Liver (tissue), 9 donors: ENCODE results near the gene CRISPLD2. TPM values are rescaled to one million over a fixed set of nuclear protein-coding genes. Genes with fewer than 3 reads are reported as not detected.

Experiments used
- DNase-seq: peaks from one replicate; pipeline ENCODE4 v3.0.0-alpha.2; 2017; ENCODE audit warnings: low spot score
- H3K27ac ChIP-seq, 2 donors: one replicate each; pipeline ENCODE4 v1.7.0; 2013; ENCODE audit warnings: inconsistent platforms in 2 of 2, low read length in 2 of 2, control low read depth in 1 of 2, low read depth in 1 of 2, mild to moderate bottlenecking in 1 of 2
- H3K27me3 ChIP-seq, 4 donors: one replicate each; pipeline versions ENCODE4 v1.6.1 to v1.7.0; 2013; ENCODE audit warnings: low read length in 3 of 4, inconsistent platforms in 1 of 4, mild to moderate bottlenecking in 1 of 4, moderate library complexity in 1 of 4; ENCODE audit not compliant: control insufficient read depth in 4 of 4, insufficient read depth in 4 of 4
- H3K36me3 ChIP-seq, 4 donors: one replicate each; pipeline versions ENCODE4 v1.6.1 to v1.7.0; 2013; ENCODE audit warnings: low read length in 3 of 4, mild to moderate bottlenecking in 3 of 4, low read depth in 1 of 4, moderate library complexity in 1 of 4; ENCODE audit not compliant: control insufficient read depth in 4 of 4, insufficient read depth in 3 of 4
- H3K4me1 ChIP-seq, 4 donors: one replicate each; pipeline versions ENCODE4 v1.6.1 to v1.7.0; 2013; ENCODE audit warnings: low read length in 3 of 4, mild to moderate bottlenecking in 3 of 4, moderate library complexity in 1 of 4; ENCODE audit not compliant: control insufficient read depth in 4 of 4, insufficient read depth in 4 of 4
- H3K4me3 ChIP-seq, 3 donors: one replicate each; pipeline versions ENCODE4 v1.6.1 to v1.7.0; 2013; ENCODE audit warnings: low read length in 3 of 3, control low read depth in 1 of 3, low read depth in 1 of 3, mild to moderate bottlenecking in 1 of 3
- H3K9ac ChIP-seq, 2 donors: one replicate each; pipeline ENCODE4 v1.7.0; 2013; ENCODE audit warnings: low read length in 2 of 2, mild to moderate bottlenecking in 2 of 2, moderate library complexity in 2 of 2, control low read depth in 1 of 2, low read depth in 1 of 2
- H3K9me3 ChIP-seq, 4 donors: one replicate each; pipeline versions ENCODE4 v1.6.1 to v1.7.0; 2013; ENCODE audit warnings: low read length in 3 of 4; ENCODE audit not compliant: control insufficient read depth in 4 of 4
- ATF3 ChIP-seq: IDR thresholded peaks from 2 replicates; pipeline ENCODE4 v1.6.1; 2016; ENCODE audit warnings: antibody characterized with exemption
- CTCF ChIP-seq: fragments of 150-350 bp; IDR thresholded peaks from 2 replicates; pipeline ENCODE4 v1.5.1; 2017; ENCODE audit warnings: improper control_type of control experiment, low read depth, low read length; ENCODE audit not compliant: missing input control
- EGR1 ChIP-seq, 2 donors: IDR thresholded peaks; 2 replicates each; pipeline ENCODE4 v1.6.1; 2016 to 2018; ENCODE audit warnings: antibody characterized with exemption in 2 of 2, low read depth in 2 of 2
- FOXA1 ChIP-seq: IDR thresholded peaks from 2 replicates; pipeline ENCODE4 v1.6.1; 2016; ENCODE audit warnings: antibody characterized with exemption
- FOXA2 ChIP-seq: IDR thresholded peaks from 2 replicates; pipeline ENCODE4 v1.6.1; 2016; ENCODE audit warnings: antibody characterized with exemption
- GABPA ChIP-seq, 2 donors: IDR thresholded peaks in 1 of 2; conservative IDR thresholded peaks in 1 of 2; 2 replicates each; pipeline ENCODE4 v1.6.1; 2016; ENCODE audit warnings: antibody characterized with exemption in 2 of 2, mild to moderate bottlenecking in 1 of 2, moderate library complexity in 1 of 2
- HNF4A ChIP-seq, 2 donors: conservative IDR thresholded peaks; 2 replicates each; pipeline ENCODE4 v1.6.1; 2016; ENCODE audit warnings: antibody characterized with exemption in 2 of 2, mild to moderate bottlenecking in 2 of 2
- HNF4G ChIP-seq: IDR thresholded peaks from 2 replicates; pipeline ENCODE4 v1.6.1; 2016; ENCODE audit warnings: antibody characterized with exemption
- JUND ChIP-seq, 2 donors: IDR thresholded peaks; 2 replicates each; pipeline ENCODE4 v1.6.1; 2016; ENCODE audit warnings: antibody characterized with exemption in 2 of 2
- NR2F2 ChIP-seq: IDR thresholded peaks from 2 replicates; pipeline ENCODE4 v1.6.1; 2016; ENCODE audit warnings: antibody characterized with exemption
- RAD21 ChIP-seq, 2 donors: IDR thresholded peaks; 2 replicates each; pipeline ENCODE4 v1.6.1; 2016; ENCODE audit warnings: antibody characterized with exemption in 2 of 2, mild to moderate bottlenecking in 2 of 2
- REST ChIP-seq: IDR thresholded peaks from 2 replicates; pipeline ENCODE4 v1.6.1; 2016; ENCODE audit warnings: antibody characterized with exemption, mild to moderate bottlenecking
- RXRA ChIP-seq, 2 donors: IDR thresholded peaks; 2 replicates each; pipeline ENCODE4 v1.6.1; 2017 to 2018; ENCODE audit warnings: antibody characterized with exemption in 2 of 2, mild to moderate bottlenecking in 1 of 2
- SP1 ChIP-seq: IDR thresholded peaks from 2 replicates; pipeline ENCODE4 v1.6.1; 2018; ENCODE audit warnings: antibody characterized with exemption, mild to moderate bottlenecking
- TAF1 ChIP-seq: conservative IDR thresholded peaks from 2 replicates; pipeline ENCODE4 v1.6.1; 2016; ENCODE audit warnings: antibody characterized with exemption, mild to moderate bottlenecking
- YY1 ChIP-seq: IDR thresholded peaks from 2 replicates; pipeline ENCODE4 v1.6.1; 2016; ENCODE audit warnings: antibody characterized with exemption, mild to moderate bottlenecking
- ZBTB33 ChIP-seq: IDR thresholded peaks from 2 replicates; pipeline ENCODE4 v1.6.1; 2016; ENCODE audit warnings: antibody characterized with exemption
- WGBS: extraction: QIAGEN DNeasy Blood & Tissue Kit; methylation state at CpG from one replicate; pipeline ENCODE4 v1.1.7; 2013; 5-methylcytosine and 5-hydroxymethylcytosine counted together
- polyA plus RNA-seq, 2 donors: library from polyadenylated mRNA; stranded (reverse) in 1 of 2; unstranded in 1 of 2; fragments of 200-250 nt in 1 of 2; fragments of >200 nt in 1 of 2; fragmentation: Nextera tagmentation in 1 of 2; extraction: Ambion mirVana in 1 of 2; gene quantifications; one replicate each; pipeline versions ENCODE4 v1.2.1 to v1.2.3, GENCODE V29; 2013 to 2015
- total RNA-seq, 2 donors: library from RNA; depleted of rRNA; stranded (reverse); fragments of >200 nt; gene quantifications; one replicate each; pipeline ENCODE4 v1.2.3, GENCODE V29; 2014
- donor health status: healthy.
- donor health status: healthy.
- donor health status: healthy.
- donor health status: healthy.
- donor health status: healthy.

The CRISPLD2 gene
- total and polyA plus RNA-seq, 4 donors = 2.6 to 14.8 (median 4.1) TPM

GRCh38 chr16:84833542-84834402 is 14.0 kb downstream of the CRISPLD2 start:
- WGBS = 81% methylated on average over 34 of the region's 34 CpGs
- H3K9ac ChIP-seq = no peak overlapping the region
- no peak for TF ChIP-seq GABPA (IDR thresholded peaks at IDR 0.05 in 1 of 2, conservative IDR thresholded peaks at IDR 0.05 in 1 of 2)
- no peak for TF ChIP-seq FOXA1
- no peak for TF ChIP-seq HNF4A (conservative IDR thresholded peaks at IDR 0.05)
- TF ChIP-seq NR2F2 = no peak
- TF ChIP-seq REST = no peak
- no peak for TF ChIP-seq ATF3
- no peak for TF ChIP-seq YY1
- no peak for TF ChIP-seq RXRA (IDR thresholded peaks at IDR 0.05)
- TF ChIP-seq SP1 = no peak
- TF ChIP-seq CTCF = no peak
- no peak for TF ChIP-seq EGR1 (IDR thresholded peaks at IDR 0.05; ENCODE audit: low read depth in 2 of 2)
- TF ChIP-seq JUND (IDR thresholded peaks at IDR 0.05) = no peak
- H3K4me3 ChIP-seq = no peak overlapping the region
- H3K4me1 ChIP-seq = peaks cover 0 to 11% (median 5%) of the 10 kb centered on the region in 4 donors
- DNase-seq = no peak
- peak overlapping the region; percentile 49 to 56 for H3K27ac ChIP-seq
- no peaks in the 10 kb centered on the region for H3K9me3 ChIP-seq
- H3K36me3 ChIP-seq = no peaks in the 10 kb centered on the region
- H3K27me3 ChIP-seq = peaks cover 0 to 4% (median 0%) of the 10 kb centered on the region in 4 donors

- Histone ChIP-seq H3K9me3 (no peaks in the 10 kb centered on the region), H3K36me3 (no peaks in the 10 kb centered on the region), H3K4me3 (no peak overlapping the region), H3K27ac (no peak overlapping the region), H3K4me1 (peaks cover 0 to 11% (median 5%) of the 10 kb centered on the region in 4 donors), H3K9ac (no peak overlapping the region), H3K27me3 (peaks cover 0 to 6% (median 2%) of the 10 kb centered on the region in 4 donors)
- TF ChIP-seq EGR1 (IDR thresholded peaks at IDR 0.05; ENCODE audit: low read depth in 2 of 2) (no peak), FOXA1 (no peak), ZBTB33 (no peak), SP1 (no peak), TAF1 (no peak), GABPA (IDR thresholded peaks at IDR 0.05 in 1 of 2, conservative IDR thresholded peaks at IDR 0.05 in 1 of 2) (no peak), RAD21 (IDR thresholded peaks at IDR 0.05) (no peak), RXRA (IDR thresholded peaks at IDR 0.05) (no peak), FOXA2 (no peak), HNF4G (no peak), REST (no peak), YY1 (no peak), JUND (IDR thresholded peaks at IDR 0.05) (no peak), CTCF (no peak)
- no peak for DNase-seq
- WGBS = 91% methylated on average over 6 of the region's 6 CpGs
Observed at GRCh38 chr16:84834403-84834772, 14.6 kb downstream of the CRISPLD2 start.
